Measurements from ENCODE around the gene SMC1A.

DNA sequence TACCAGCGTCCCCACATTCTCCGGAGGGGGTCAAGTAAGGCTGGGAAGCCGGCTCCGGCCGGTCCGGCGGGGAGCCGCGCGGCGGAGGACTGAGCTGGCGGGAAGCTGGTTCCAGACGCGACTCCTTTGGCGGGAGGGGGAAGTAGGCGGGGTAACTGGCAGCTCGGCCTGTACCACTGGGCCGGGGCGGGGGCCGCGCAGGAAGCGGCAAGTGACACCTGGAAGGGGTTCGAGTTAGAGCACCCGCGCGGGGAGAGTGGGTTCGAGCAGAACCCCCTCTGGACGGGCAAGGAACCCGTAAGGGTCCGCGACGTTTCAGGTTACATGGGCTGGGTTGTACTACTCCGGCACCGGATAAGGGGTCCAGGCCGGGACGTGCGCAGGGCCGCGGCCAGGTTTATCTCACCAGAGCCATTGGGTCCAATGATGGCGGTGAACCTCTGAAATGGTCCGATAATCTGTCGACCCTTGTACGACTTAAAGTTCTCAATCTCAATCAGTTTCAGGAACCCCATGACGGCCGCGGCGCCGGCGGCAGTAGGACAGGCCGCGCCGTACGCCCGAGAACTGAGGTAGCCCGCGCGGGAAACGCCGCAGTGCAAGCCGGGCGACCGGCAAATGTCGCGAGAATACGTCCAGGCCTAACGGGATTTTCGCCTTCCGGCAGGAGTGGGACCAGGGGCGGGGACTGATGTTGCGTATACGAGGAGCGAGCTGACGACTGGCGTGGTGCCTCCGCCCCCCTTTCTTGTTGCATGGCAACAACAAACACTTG is at the start of gene SMC1A:
- TF ChIP-seq PPARA (CRISPR knock-in tag; IDR thresholded peaks at IDR 0.05; ENCODE audit: borderline replicate concordance), result no peak
- no peak for TF ChIP-seq ZC3H10 (CRISPR knock-in tag; IDR thresholded peaks at IDR 0.05)
- TF ChIP-seq, protein P1, sequence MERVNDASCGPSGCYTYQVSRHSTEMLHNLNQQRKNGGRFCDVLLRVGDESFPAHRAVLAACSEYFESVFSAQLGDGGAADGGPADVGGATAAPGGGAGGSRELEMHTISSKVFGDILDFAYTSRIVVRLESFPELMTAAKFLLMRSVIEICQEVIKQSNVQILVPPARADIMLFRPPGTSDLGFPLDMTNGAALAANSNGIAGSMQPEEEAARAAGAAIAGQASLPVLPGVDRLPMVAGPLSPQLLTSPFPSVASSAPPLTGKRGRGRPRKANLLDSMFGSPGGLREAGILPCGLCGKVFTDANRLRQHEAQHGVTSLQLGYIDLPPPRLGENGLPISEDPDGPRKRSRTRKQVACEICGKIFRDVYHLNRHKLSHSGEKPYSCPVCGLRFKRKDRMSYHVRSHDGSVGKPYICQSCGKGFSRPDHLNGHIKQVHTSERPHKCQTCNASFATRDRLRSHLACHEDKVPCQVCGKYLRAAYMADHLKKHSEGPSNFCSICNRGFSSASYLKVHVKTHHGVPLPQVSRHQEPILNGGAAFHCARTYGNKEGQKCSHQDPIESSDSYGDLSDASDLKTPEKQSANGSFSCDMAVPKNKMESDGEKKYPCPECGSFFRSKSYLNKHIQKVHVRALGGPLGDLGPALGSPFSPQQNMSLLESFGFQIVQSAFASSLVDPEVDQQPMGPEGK (CRISPR knock-in tag; IDR thresholded peaks at IDR 0.05; ENCODE audit: borderline replicate concordance), result no peak
- TF ChIP-seq CSDC2 (CRISPR knock-in tag; IDR thresholded peaks at IDR 0.05), result no peak
- TF ChIP-seq SNAI2 (CRISPR knock-in tag; IDR thresholded peaks at IDR 0.05), result no peak
- no peak for TF ChIP-seq ZNF8 (CRISPR knock-in tag; IDR thresholded peaks at IDR 0.05)
- TF ChIP-seq ZFP30 (CRISPR knock-in tag; IDR thresholded peaks at IDR 0.05), result no peak
- TF ChIP-seq, protein P2, sequence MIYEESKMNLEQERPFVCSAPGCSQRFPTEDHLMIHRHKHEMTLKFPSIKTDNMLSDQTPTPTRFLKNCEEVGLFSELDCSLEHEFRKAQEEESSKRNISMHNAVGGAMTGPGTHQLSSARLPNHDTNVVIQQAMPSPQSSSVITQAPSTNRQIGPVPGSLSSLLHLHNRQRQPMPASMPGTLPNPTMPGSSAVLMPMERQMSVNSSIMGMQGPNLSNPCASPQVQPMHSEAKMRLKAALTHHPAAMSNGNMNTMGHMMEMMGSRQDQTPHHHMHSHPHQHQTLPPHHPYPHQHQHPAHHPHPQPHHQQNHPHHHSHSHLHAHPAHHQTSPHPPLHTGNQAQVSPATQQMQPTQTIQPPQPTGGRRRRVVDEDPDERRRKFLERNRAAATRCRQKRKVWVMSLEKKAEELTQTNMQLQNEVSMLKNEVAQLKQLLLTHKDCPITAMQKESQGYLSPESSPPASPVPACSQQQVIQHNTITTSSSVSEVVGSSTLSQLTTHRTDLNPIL (CRISPR knock-in tag; IDR thresholded peaks at IDR 0.05; ENCODE audit: low read depth), result no peak
- no peak for TF ChIP-seq BACH2 (CRISPR knock-in tag; IDR thresholded peaks at IDR 0.05; ENCODE audit: borderline replicate concordance)
- TF ChIP-seq, protein P3, sequence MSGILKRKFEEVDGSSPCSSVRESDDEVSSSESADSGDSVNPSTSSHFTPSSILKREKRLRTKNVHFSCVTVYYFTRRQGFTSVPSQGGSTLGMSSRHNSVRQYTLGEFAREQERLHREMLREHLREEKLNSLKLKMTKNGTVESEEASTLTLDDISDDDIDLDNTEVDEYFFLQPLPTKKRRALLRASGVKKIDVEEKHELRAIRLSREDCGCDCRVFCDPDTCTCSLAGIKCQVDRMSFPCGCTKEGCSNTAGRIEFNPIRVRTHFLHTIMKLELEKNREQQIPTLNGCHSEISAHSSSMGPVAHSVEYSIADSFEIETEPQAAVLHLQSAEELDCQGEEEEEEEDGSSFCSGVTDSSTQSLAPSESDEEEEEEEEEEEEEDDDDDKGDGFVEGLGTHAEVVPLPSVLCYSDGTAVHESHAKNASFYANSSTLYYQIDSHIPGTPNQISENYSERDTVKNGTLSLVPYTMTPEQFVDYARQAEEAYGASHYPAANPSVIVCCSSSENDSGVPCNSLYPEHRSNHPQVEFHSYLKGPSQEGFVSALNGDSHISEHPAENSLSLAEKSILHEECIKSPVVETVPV (CRISPR knock-in tag; IDR thresholded peaks at IDR 0.05), result no peak
- no peak for TF ChIP-seq ZNF70 (CRISPR knock-in tag; IDR thresholded peaks at IDR 0.05)
- no peak for TF ChIP-seq TCF4 (CRISPR knock-in tag; IDR thresholded peaks at IDR 0.05; ENCODE audit: borderline replicate concordance)

Measured in SK-N-SH treated with all-trans-retinoic acid at 6 μM for 48 hours (cell line).